Measurements from ENCODE around the gene ZNF524. TPM values are rescaled to one million over a fixed set of nuclear protein-coding genes. Genes with fewer than 3 reads are reported as not detected.

The ZNF524 gene
- polyA plus RNA-seq, 1 experiment, result 2.6 TPM

DNA sequence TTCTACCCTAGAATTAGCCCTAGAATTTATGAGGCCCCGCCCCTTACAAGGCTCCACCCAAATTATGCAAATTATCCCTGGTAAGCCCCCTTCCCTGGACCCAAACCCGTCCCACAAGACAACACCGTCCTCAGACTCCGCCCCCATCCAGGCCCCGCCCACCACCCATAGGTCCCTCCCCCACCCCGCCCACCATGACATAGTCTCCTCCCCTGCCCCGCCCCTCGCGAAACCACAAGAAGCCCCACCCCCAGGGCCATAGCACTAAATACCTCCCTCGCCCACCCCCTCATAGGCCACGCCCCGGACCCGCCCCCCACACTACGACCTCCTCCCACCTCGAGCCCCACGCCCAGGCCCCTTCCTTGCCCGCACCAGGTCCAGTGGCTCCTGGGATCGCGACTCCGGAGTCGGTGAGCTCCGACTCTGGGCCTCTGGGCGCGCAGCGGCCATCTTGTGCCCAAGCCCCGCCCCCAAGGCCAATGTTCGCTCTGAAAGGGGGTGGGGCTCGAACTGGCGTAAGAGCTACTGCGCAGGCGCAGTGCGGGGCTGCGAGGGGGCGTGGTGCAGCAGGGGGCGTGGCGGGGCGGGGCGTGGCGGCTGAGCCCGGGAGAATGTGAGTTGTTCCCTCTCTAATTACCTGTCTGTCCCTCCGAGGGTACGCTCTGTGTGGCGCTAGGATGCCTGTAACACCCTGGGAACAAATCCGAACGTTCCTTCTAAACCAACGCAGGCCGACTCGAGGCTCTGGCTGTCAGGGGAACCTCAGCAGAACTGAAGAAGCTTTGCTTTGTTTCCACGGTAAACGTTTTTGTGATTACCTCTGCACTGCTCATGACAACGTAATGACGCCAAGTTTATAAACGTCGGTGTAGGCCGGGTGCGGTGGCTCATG, 24.3 kb downstream of the ZNF524 start, which contains the start of gene ZNF784:
Gene ZNF784 (minus strand): TSS at position 458 of the 895 bp plus-strand sequence. CDS start 5 bp downstream, at position 453.
- TF ChIP-seq, protein P1, sequence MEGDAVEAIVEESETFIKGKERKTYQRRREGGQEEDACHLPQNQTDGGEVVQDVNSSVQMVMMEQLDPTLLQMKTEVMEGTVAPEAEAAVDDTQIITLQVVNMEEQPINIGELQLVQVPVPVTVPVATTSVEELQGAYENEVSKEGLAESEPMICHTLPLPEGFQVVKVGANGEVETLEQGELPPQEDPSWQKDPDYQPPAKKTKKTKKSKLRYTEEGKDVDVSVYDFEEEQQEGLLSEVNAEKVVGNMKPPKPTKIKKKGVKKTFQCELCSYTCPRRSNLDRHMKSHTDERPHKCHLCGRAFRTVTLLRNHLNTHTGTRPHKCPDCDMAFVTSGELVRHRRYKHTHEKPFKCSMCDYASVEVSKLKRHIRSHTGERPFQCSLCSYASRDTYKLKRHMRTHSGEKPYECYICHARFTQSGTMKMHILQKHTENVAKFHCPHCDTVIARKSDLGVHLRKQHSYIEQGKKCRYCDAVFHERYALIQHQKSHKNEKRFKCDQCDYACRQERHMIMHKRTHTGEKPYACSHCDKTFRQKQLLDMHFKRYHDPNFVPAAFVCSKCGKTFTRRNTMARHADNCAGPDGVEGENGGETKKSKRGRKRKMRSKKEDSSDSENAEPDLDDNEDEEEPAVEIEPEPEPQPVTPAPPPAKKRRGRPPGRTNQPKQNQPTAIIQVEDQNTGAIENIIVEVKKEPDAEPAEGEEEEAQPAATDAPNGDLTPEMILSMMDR (IDR thresholded peaks at IDR 0.05; ENCODE audit: low read depth, low read length), result no peak
- H3K27me3 ChIP-seq (ENCODE audit: control insufficient read depth, insufficient read depth, low read length), result no peaks in the 10 kb centered on the region
- no peaks in the 10 kb centered on the region; the same call in 1 of the 2 replicates for H3K9me3 ChIP-seq (ENCODE audit: control insufficient read depth, insufficient read depth, low read length)
- ChIA-PET POLR2A (interaction anchor here (0.6 to 1.3 kb wide), 17 partner anchors 9 to 365 kb away, joined by 3 to 8 read pairs (median 3); partner anchors contain the start of genes FIZ1, NAT14, PPP6R1 and U2AF2), CTCF (interaction anchor here (0.5 to 3.4 kb wide), 11 partner anchors 9 to 484 kb away, joined by 3 to 17 read pairs (median 5); no protein-coding TSS in a partner anchor)
- H3K4me3 ChIP-seq (ENCODE audit: low read depth, low read length), result peak within 1 kb of the TSS; percentile 77
- DNase-seq (ENCODE audit: low read depth, low spot score), result peak; percentile 81
- peak within 1 kb of the TSS; percentile 90 for H3K27ac ChIP-seq (ENCODE audit: low read depth, low read length)

DNA sequence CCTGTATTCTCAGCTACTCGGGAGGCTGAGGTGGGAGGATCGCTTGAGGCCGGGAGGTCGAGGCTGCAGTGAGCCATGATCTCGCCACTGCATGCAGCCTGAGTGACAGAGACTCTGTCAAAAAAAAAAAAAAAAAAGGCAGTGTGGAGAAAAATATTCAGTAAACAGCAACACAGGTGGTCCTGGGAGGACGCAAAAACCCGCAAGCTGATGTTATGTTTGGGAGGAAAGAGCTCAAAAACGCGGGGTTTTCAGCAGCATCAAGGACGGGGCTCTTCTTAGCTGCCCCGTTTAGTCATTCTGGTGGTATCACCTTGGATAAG, 24.9 kb downstream of the ZNF524 start:
- TF ChIP-seq, protein P1 (IDR thresholded peaks at IDR 0.05; ENCODE audit: low read depth, low read length), result no peak
- Histone ChIP-seq H3K27ac (ENCODE audit: low read depth, low read length) (peak overlapping the region; percentile 90), H3K9me3 (ENCODE audit: control insufficient read depth, insufficient read depth, low read length) (no peaks in the 10 kb centered on the region; the same call in 1 of the 2 replicates), H3K27me3 (ENCODE audit: control insufficient read depth, insufficient read depth, low read length) (no peaks in the 10 kb centered on the region), H3K4me3 (ENCODE audit: low read depth, low read length) (peak overlapping the region; percentile 77)
- ChIA-PET CTCF (interaction anchor here (0.5 to 3.4 kb wide), 11 partner anchors 8 to 484 kb away, joined by 3 to 17 read pairs (median 6); no protein-coding TSS in a partner anchor), POLR2A (interaction anchor here (0.7 to 1.3 kb wide), 16 partner anchors 10 to 366 kb away, joined by 3 to 8 read pairs (median 4); partner anchors contain the start of genes FIZ1, NAT14, PPP6R1 and U2AF2)
- no peak for DNase-seq (ENCODE audit: low read depth, low spot score)

DNA sequence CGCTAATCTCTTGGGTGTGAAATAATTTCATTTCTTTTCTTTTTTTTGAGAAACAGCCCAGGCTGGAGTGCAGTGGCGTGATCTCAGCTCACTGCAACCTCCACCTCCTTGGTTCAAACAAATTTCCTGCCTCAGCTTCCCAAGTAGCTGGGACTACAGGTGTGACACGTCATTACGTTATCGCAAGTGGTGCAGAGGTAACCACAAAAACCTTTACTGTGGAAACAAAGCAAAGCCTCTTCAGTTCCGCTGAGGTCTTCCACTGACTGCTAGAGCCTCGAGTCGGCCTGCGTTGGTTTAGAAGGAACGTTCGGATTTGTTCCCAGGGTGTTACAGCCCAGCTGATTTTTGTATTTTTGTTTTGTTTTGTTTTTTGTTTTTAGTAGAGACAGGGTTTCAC, 26.3 kb downstream of the ZNF524 start:
- no peaks in the 10 kb centered on the region for H3K27me3 ChIP-seq (ENCODE audit: control insufficient read depth, insufficient read depth, low read length)
- no peak for DNase-seq (ENCODE audit: low read depth, low spot score)
- H3K9me3 ChIP-seq (ENCODE audit: control insufficient read depth, insufficient read depth, low read length), result no peaks in the 10 kb centered on the region; the same call in 1 of the 2 replicates
- CTCF ChIA-PET, result interaction anchor here (0.8 to 3.4 kb wide), 5 partner anchors 28 to 485 kb away, joined by 3 to 16 read pairs (median 4); no protein-coding TSS in a partner anchor
- TF ChIP-seq, protein P1 (IDR thresholded peaks at IDR 0.05; ENCODE audit: low read depth, low read length), result no peak
- no peak overlapping the region for H3K27ac ChIP-seq (ENCODE audit: low read depth, low read length)
- POLR2A ChIA-PET, result interaction anchor here (1.0 kb wide), 1 partner anchor 27 kb away, joined by 3 read pairs; the partner anchor contains the start of gene FIZ1
- H3K4me3 ChIP-seq (ENCODE audit: low read depth, low read length), result no peak overlapping the region

DNA sequence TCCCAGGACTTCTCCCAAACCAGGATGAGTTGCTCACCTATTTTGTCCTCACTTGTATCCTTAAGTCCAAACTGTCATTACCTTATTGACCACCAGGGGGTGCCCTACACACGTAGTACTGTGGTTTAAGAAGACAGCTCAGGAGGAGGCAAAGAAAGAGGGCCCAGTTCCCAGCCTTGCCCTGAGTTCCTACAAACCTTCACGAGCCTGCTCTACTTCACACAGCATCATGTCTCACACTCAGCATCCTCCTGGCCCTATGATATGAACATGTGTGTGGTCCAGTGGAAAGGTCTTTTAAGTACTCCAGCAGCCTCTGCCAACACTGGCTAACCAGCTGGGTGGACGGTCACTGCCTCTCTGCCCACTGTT, 32.4 kb downstream of the ZNF524 start:
- CTCF ChIA-PET, result interaction anchor here (0.6 to 3.9 kb wide), 37 partner anchors 9 to 701 kb away, joined by 3 to 33 read pairs (median 4); partner anchors contain the start of genes U2AF2, ZNF581, ZNF784 and ZNF865
- TF ChIP-seq, protein P1 (IDR thresholded peaks at IDR 0.05; ENCODE audit: low read depth, low read length), result peak; percentile 87
- Histone ChIP-seq H3K27me3 (ENCODE audit: control insufficient read depth, insufficient read depth, low read length) (no peaks in the 10 kb centered on the region), H3K9me3 (ENCODE audit: control insufficient read depth, insufficient read depth, low read length) (no peaks in the 10 kb centered on the region; the same call in 1 of the 2 replicates), H3K4me3 (ENCODE audit: low read depth, low read length) (no peak overlapping the region), H3K27ac (ENCODE audit: low read depth, low read length) (peak overlapping the region; percentile 11)
- POLR2A ChIA-PET, result interaction anchor here (0.7 to 1.5 kb wide), 3 partner anchors 12 to 33 kb away, joined by 3 to 8 read pairs (median 5); partner anchors contain the start of gene FIZ1
- DNase-seq (ENCODE audit: low read depth, low spot score), result peak; percentile 95

Measured in AG04450 (cell line).